ENCODE measurements around the gene WNT3A. TPM values are rescaled to one million over a fixed set of nuclear protein-coding genes. Genes with fewer than 3 reads are reported as not detected.
"Not testable (repeated sequence)": the region's sequence is repeated elsewhere in the genome, so short reads cannot be mapped to it uniquely, and the experiment has no call there.

Gene WNT3A
- total and polyA plus RNA-seq, 2 experiments from 2014 or later: not detected

DNA sequence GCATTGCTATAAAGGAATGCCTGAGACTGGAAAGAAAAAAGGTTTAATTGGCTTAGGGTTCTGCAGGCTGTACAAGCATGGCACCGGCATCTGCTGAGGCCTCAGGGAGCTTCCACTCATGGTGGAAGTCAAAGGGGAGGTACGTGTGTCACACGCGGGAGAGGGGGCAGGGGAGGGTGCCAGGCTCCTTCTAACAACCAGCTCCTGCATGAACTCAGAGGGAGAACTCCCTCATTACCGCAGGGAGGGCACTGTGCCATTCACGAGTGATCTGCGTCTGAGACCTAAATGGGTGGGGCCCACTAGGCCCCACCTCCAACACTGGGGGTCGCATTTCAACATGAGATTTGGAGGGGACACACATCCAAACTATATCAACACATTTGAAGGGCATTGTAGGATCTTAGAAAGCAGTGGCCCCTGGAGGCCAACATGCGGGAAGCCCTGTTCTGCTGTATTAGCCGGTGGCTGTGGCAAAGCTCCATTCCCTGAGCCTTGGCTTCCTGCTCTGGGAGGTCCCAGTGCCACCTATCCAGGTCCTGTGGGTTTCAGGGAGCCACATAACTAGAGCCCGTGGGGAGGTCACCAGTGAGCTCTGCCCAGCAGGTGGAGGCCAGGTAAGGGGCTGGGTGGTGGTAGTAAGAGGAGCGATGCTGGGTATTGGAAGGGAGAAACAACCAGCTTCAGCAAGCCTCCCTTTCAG lies 10.0 kb downstream of the WNT3A start:
- H3K27me3 ChIP-seq: peaks cover 18% of the 10 kb centered on the region

GRCh38 chr1:228017356-228018124 lies 10.7 kb downstream of the WNT3A start:
- Histone ChIP-seq H3K9me3 (ENCODE audit: low read depth) (no peaks in the 10 kb centered on the region), H3K27ac (no peak overlapping the region), H3K36me3 (no peaks in the 10 kb centered on the region), H3K27me3 (peaks cover 11% of the 10 kb centered on the region), H3K4me3 (no peak overlapping the region), H3K4me1 (ENCODE audit: low read depth) (no peaks in the 10 kb centered on the region)
- TF ChIP-seq, protein P1, sequence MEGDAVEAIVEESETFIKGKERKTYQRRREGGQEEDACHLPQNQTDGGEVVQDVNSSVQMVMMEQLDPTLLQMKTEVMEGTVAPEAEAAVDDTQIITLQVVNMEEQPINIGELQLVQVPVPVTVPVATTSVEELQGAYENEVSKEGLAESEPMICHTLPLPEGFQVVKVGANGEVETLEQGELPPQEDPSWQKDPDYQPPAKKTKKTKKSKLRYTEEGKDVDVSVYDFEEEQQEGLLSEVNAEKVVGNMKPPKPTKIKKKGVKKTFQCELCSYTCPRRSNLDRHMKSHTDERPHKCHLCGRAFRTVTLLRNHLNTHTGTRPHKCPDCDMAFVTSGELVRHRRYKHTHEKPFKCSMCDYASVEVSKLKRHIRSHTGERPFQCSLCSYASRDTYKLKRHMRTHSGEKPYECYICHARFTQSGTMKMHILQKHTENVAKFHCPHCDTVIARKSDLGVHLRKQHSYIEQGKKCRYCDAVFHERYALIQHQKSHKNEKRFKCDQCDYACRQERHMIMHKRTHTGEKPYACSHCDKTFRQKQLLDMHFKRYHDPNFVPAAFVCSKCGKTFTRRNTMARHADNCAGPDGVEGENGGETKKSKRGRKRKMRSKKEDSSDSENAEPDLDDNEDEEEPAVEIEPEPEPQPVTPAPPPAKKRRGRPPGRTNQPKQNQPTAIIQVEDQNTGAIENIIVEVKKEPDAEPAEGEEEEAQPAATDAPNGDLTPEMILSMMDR (IDR thresholded peaks at IDR 0.05; ENCODE audit: low read depth, low read length): no peak
- no peak for DNase-seq (ENCODE audit: low read depth in 1 of 2, low spot score in 1 of 2)

More for the DNA sequence above, 10.0 kb downstream of the WNT3A start:
- no peak for DNase-seq (ENCODE audit: low read depth in 1 of 2, low spot score in 1 of 2)
- no peak overlapping the region for H3K27ac ChIP-seq
- no peaks in the 10 kb centered on the region for H3K36me3 ChIP-seq
- TF ChIP-seq, protein P1 (IDR thresholded peaks at IDR 0.05; ENCODE audit: low read depth, low read length): no peak
- no peaks in the 10 kb centered on the region for H3K9me3 ChIP-seq (ENCODE audit: low read depth)
- no peak overlapping the region for H3K4me3 ChIP-seq
- no peaks in the 10 kb centered on the region for H3K4me1 ChIP-seq (ENCODE audit: low read depth)

DNA sequence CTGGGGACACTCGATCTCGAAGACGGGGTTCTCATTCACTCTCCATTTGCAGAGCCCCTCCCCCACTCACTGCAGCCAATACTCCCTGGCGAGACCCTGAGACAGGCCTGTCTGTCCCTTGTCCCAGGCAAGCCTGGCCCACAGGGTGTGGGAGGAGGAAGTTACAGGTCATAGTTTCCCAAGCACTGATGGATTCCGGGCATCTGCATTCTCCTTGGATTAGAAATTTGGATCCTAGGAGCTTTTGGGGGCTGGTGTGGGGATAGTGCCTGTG lies 11.3 kb downstream of the WNT3A start:
- TF ChIP-seq, protein P1 (IDR thresholded peaks at IDR 0.05; ENCODE audit: low read depth, low read length): no peak
- Histone ChIP-seq H3K4me1 (ENCODE audit: low read depth) (no peaks in the 10 kb centered on the region), H3K27me3 (peaks cover 7% of the 10 kb centered on the region), H3K4me3 (no peak overlapping the region), H3K36me3 (no peaks in the 10 kb centered on the region), H3K9me3 (ENCODE audit: low read depth) (no peaks in the 10 kb centered on the region), H3K27ac (no peak overlapping the region)
- DNase-seq (ENCODE audit: low read depth in 1 of 2, low spot score in 1 of 2): no peak

DNA sequence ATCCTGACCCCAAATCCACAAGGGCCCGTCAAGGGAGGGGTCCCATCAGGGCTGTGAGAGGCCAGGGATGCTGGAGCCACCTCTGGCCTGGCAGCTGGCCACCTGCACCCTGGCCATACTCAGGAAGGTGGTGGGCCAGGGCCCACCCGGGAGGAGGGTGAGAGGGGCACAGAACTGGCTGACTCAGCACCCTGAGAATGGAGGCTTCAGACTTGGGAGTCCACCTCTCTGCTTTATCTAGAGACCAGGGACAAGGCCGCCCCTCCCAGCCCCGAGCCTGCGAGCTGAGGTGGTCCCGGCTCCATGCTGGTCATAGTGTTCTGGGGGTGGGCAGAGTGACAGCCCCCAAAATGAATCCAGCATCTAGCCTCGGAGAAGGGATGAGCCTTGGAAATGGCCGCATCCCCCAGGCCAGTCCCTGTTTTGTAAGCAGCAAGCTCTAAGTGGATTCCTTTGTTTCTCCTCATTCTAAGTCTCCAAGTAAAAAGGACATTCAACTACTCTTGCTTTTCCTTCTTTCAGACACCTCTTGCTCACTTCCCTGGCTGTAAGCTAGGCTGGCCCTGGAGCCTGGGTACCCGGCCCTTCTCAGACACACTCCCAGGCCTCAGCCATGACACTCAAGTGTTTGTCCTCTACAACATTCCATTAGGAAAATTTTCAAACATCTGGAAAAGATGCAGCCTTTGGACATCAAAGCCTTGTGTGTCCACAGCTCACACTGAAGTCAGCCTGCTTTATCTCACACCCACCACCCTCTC lies 12.3 kb downstream of the WNT3A start:
- Histone ChIP-seq H3K27ac (no peak overlapping the region), H3K27me3 (peaks cover 5% of the 10 kb centered on the region), H3K4me1 (ENCODE audit: low read depth) (no peaks in the 10 kb centered on the region), H3K9me3 (ENCODE audit: low read depth) (no peaks in the 10 kb centered on the region), H3K4me3 (no peak overlapping the region), H3K36me3 (no peaks in the 10 kb centered on the region)
- TF ChIP-seq, protein P1 (IDR thresholded peaks at IDR 0.05; ENCODE audit: low read depth, low read length): no peak
- DNase-seq (ENCODE audit: low read depth in 1 of 2, low spot score in 1 of 2): no peak

DNA sequence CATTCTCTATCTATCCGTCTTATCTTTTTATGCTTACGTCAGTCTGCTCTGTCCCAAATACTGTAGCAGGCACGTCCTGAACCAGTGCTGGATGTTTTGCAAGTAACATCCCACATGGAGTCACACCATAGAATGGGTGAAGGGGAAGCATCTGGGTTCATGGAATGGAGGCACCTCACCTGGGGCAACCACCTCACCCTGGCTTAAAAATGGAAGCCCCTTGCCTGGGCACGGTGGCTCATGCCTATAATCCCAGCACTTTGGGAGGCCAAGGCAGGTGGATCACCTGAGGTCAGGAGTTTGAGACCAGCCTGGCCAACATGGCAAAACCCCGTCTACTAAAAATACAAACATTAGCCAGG lies 12.9 kb downstream of the WNT3A start:
- not testable (repeated sequence) for H3K27me3 ChIP-seq; H3K36me3 ChIP-seq; DNase-seq (ENCODE audit: low read depth in 1 of 2, low spot score in 1 of 2)

More for the DNA sequence above, 12.9 kb downstream of the WNT3A start:
- not testable (repeated sequence) for H3K9me3 ChIP-seq (ENCODE audit: low read depth); H3K4me3 ChIP-seq; H3K27ac ChIP-seq; H3K4me1 ChIP-seq (ENCODE audit: low read depth)
